ENCODE data around the gene CTNNA1.

Gene CTNNA1

DNA sequence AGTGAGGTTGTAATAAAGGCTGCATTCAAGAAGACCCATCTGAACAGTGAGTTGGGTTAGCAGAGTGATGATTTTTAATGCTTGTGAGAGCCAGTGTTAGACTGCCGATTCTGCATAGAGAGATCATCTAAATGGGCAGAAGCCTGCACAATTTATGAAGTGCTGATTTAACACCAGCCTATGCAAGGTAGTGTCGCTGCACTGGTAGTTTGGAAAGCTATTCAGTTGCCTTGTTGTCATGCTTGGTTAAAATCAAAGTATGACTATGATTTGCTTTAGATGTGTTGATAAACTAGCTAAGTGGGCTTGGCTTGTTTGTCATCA is 122.3 kb downstream of the CTNNA1 start:
- Histone ChIP-seq H3K9me3 (ENCODE audit: control insufficient read depth in 2 of 2, low read length in 2 of 2) (no peaks in the 10 kb centered on the region), H3K27ac (ENCODE audit: low read length) (no peak overlapping the region), H3K36me3 (ENCODE audit: control insufficient read depth in 2 of 2, insufficient read depth in 2 of 2, low read length in 2 of 2) (no peaks in the 10 kb centered on the region), H3K9ac (ENCODE audit: low read length in 2 of 2) (peak overlapping the region in 1 of 2 donors; percentile 29), H3K27me3 (ENCODE audit: control insufficient read depth in 1 of 2, insufficient read depth in 2 of 2, low read length in 2 of 2) (no peaks in the 10 kb centered on the region), H3K4me3 (ENCODE audit: low read length in 2 of 2) (peak overlapping the region; percentile 54 to 57), H3K4me1 (ENCODE audit: control insufficient read depth, insufficient read depth, low read length) (peaks cover 7% of the 10 kb centered on the region)

GRCh38 chr5:138875946-138876345 is 122.7 kb downstream of the CTNNA1 start:
- Histone ChIP-seq H3K9ac (ENCODE audit: low read length in 2 of 2) (no peak overlapping the region), H3K27me3 (ENCODE audit: control insufficient read depth in 1 of 2, insufficient read depth in 2 of 2, low read length in 2 of 2) (no peaks in the 10 kb centered on the region), H3K27ac (ENCODE audit: low read length) (no peak overlapping the region), H3K4me1 (ENCODE audit: control insufficient read depth, insufficient read depth, low read length) (peaks cover 7% of the 10 kb centered on the region), H3K36me3 (ENCODE audit: control insufficient read depth in 2 of 2, insufficient read depth in 2 of 2, low read length in 2 of 2) (no peaks in the 10 kb centered on the region), H3K4me3 (ENCODE audit: low read length in 2 of 2) (no peak overlapping the region), H3K9me3 (ENCODE audit: control insufficient read depth in 2 of 2, low read length in 2 of 2) (no peaks in the 10 kb centered on the region)

DNA sequence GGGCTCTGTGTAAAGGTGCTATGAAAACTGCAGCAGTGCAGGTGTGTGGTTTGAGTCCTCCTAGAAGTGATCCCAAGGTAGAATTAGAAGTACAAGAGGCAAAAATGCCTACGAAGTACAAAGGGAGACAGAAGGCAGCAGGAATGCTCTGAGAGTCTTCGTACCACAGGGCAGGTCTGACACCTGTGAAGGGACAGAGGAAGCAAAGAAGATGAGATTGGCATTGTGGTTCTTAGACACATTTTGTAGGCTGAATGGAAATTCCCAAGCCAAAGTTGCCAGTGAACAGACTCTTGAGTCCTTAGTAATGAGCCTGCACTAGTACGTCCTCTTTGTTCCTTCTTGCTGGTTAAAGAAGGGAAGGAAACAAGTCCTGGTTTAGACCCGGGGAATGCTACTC is 123.6 kb downstream of the CTNNA1 start:
- Histone ChIP-seq H3K27me3 (ENCODE audit: control insufficient read depth in 1 of 2, insufficient read depth in 2 of 2, low read length in 2 of 2) (no peaks in the 10 kb centered on the region), H3K9ac (ENCODE audit: low read length in 2 of 2) (no peak overlapping the region), H3K36me3 (ENCODE audit: control insufficient read depth in 2 of 2, insufficient read depth in 2 of 2, low read length in 2 of 2) (no peaks in the 10 kb centered on the region), H3K27ac (ENCODE audit: low read length) (no peak overlapping the region), H3K4me3 (ENCODE audit: low read length in 2 of 2) (no peak overlapping the region), H3K4me1 (ENCODE audit: control insufficient read depth, insufficient read depth, low read length) (peaks cover 4% of the 10 kb centered on the region), H3K9me3 (ENCODE audit: control insufficient read depth in 2 of 2, low read length in 2 of 2) (no peaks in the 10 kb centered on the region)

GRCh38 chr5:138878437-138879235 is 125.4 kb downstream of the CTNNA1 start:
- H3K4me3 ChIP-seq (ENCODE audit: low read length in 2 of 2) = no peak overlapping the region
- H3K27ac ChIP-seq (ENCODE audit: low read length) = no peak overlapping the region
- no peaks in the 10 kb centered on the region for H3K9me3 ChIP-seq (ENCODE audit: control insufficient read depth in 2 of 2, low read length in 2 of 2)
- H3K9ac ChIP-seq (ENCODE audit: low read length in 2 of 2) = no peak overlapping the region
- H3K4me1 ChIP-seq (ENCODE audit: control insufficient read depth, insufficient read depth, low read length) = peaks cover 4% of the 10 kb centered on the region
- no peaks in the 10 kb centered on the region for H3K36me3 ChIP-seq (ENCODE audit: control insufficient read depth in 2 of 2, insufficient read depth in 2 of 2, low read length in 2 of 2)
- H3K27me3 ChIP-seq (ENCODE audit: control insufficient read depth in 1 of 2, insufficient read depth in 2 of 2, low read length in 2 of 2) = no peaks in the 10 kb centered on the region

DNA sequence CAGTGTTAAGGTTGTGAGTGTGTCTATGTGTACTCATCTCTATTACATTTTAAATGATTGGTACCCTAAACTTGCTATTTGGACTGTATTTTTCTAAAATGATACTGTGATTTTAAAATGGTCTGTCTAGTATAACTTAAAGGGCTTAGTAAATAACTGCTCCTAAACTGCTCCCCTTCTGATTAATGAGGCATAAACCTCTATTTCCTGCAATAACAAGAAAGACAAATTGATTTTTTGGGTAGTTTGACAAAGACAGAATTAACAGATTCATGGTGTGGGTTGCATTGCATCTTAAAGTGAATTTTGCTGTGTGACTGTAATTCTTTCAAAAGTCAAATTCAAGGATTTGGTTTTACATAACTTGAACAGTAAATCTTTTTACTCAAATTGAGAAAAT is 130.0 kb downstream of the CTNNA1 start:
- H3K4me3 ChIP-seq (ENCODE audit: low read length in 2 of 2) = no peak overlapping the region
- H3K27me3 ChIP-seq (ENCODE audit: control insufficient read depth in 1 of 2, insufficient read depth in 2 of 2, low read length in 2 of 2) = no peaks in the 10 kb centered on the region
- H3K9ac ChIP-seq (ENCODE audit: low read length in 2 of 2) = no peak overlapping the region
- no peaks in the 10 kb centered on the region for H3K4me1 ChIP-seq (ENCODE audit: control insufficient read depth, insufficient read depth, low read length)
- H3K36me3 ChIP-seq (ENCODE audit: control insufficient read depth in 2 of 2, insufficient read depth in 2 of 2, low read length in 2 of 2) = peaks cover 10 to 11% of the 10 kb centered on the region in 2 donors
- no peaks in the 10 kb centered on the region for H3K9me3 ChIP-seq (ENCODE audit: control insufficient read depth in 2 of 2, low read length in 2 of 2)
- no peak overlapping the region for H3K27ac ChIP-seq (ENCODE audit: low read length)

- Histone ChIP-seq H3K36me3 (ENCODE audit: control insufficient read depth in 2 of 2, insufficient read depth in 2 of 2, low read length in 2 of 2) (peaks cover 13 to 15% of the 10 kb centered on the region in 2 donors), H3K9me3 (ENCODE audit: control insufficient read depth in 2 of 2, low read length in 2 of 2) (no peaks in the 10 kb centered on the region), H3K27me3 (ENCODE audit: control insufficient read depth in 1 of 2, insufficient read depth in 2 of 2, low read length in 2 of 2) (no peaks in the 10 kb centered on the region), H3K4me3 (ENCODE audit: low read length in 2 of 2) (no peak overlapping the region), H3K4me1 (ENCODE audit: control insufficient read depth, insufficient read depth, low read length) (no peaks in the 10 kb centered on the region), H3K9ac (ENCODE audit: low read length in 2 of 2) (no peak overlapping the region), H3K27ac (ENCODE audit: low read length) (no peak overlapping the region)
Measured at GRCh38 chr5:138884094-138884493, 130.9 kb downstream of the CTNNA1 start.

- H3K9ac ChIP-seq (ENCODE audit: low read length in 2 of 2) = no peak overlapping the region
- H3K27ac ChIP-seq (ENCODE audit: low read length) = no peak overlapping the region
- H3K4me1 ChIP-seq (ENCODE audit: control insufficient read depth, insufficient read depth, low read length) = no peaks in the 10 kb centered on the region
- peaks cover 15 to 18% of the 10 kb centered on the region in 2 donors for H3K36me3 ChIP-seq (ENCODE audit: control insufficient read depth in 2 of 2, insufficient read depth in 2 of 2, low read length in 2 of 2)
- H3K9me3 ChIP-seq (ENCODE audit: control insufficient read depth in 2 of 2, low read length in 2 of 2) = no peaks in the 10 kb centered on the region
- no peaks in the 10 kb centered on the region for H3K27me3 ChIP-seq (ENCODE audit: control insufficient read depth in 1 of 2, insufficient read depth in 2 of 2, low read length in 2 of 2)
- no peak overlapping the region for H3K4me3 ChIP-seq (ENCODE audit: low read length in 2 of 2)
Measured at GRCh38 chr5:138884554-138884953, 131.3 kb downstream of the CTNNA1 start.

DNA sequence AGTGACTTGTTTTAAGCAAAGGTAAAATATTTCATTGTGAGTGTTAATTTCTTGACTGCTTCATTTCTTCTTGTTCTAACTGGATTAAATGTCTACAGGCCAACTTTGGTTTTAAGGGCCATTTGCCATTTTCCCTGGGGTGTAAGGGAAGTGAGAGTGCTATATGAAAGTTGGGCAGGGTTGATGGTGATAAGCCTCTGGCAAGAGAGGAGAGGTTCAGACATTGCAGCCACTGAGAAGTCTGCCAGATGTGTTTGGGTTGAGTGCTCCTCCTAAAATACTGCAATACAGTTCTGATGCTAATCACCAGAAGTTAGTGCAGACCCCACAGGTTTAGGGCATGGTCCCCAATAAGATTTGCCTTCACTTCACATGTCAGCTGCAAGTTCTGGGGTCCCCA is 136.8 kb downstream of the CTNNA1 start:
- Histone ChIP-seq H3K4me1 (ENCODE audit: control insufficient read depth, insufficient read depth, low read length) (no peaks in the 10 kb centered on the region), H3K27ac (ENCODE audit: low read length) (no peak overlapping the region), H3K27me3 (ENCODE audit: control insufficient read depth in 1 of 2, insufficient read depth in 2 of 2, low read length in 2 of 2) (no peaks in the 10 kb centered on the region), H3K9ac (ENCODE audit: low read length in 2 of 2) (no peak overlapping the region), H3K4me3 (ENCODE audit: low read length in 2 of 2) (no peak overlapping the region), H3K36me3 (ENCODE audit: control insufficient read depth in 2 of 2, insufficient read depth in 2 of 2, low read length in 2 of 2) (peaks cover 28 to 40% of the 10 kb centered on the region in 2 donors), H3K9me3 (ENCODE audit: control insufficient read depth in 2 of 2, low read length in 2 of 2) (peaks cover 0 to 4% of the 10 kb centered on the region in 2 donors)

DNA sequence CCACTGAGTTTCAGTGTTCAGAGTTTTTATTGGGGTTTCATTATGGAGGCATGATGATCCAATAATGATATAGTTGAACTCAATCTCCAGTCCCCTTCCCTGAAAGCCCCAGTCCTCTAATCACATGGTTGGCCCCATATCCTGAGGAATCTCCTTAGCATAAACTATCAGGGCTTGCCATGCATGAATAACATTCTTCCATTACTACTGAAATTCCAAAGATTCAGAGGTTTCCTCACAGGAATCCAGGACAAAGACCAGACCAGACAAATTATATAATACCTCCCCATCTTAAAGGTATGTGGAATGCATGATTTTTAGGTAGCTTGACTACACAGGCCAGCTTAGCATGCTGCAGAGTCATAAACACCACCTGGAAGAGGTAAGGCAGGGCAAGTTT is 137.4 kb downstream of the CTNNA1 start:
- Histone ChIP-seq H3K4me3 (ENCODE audit: low read length in 2 of 2) (no peak overlapping the region), H3K4me1 (ENCODE audit: control insufficient read depth, insufficient read depth, low read length) (no peaks in the 10 kb centered on the region), H3K9me3 (ENCODE audit: control insufficient read depth in 2 of 2, low read length in 2 of 2) (peaks cover 0 to 4% of the 10 kb centered on the region in 2 donors), H3K27me3 (ENCODE audit: control insufficient read depth in 1 of 2, insufficient read depth in 2 of 2, low read length in 2 of 2) (no peaks in the 10 kb centered on the region), H3K36me3 (ENCODE audit: control insufficient read depth in 2 of 2, insufficient read depth in 2 of 2, low read length in 2 of 2) (peaks cover 28 to 40% of the 10 kb centered on the region in 2 donors), H3K9ac (ENCODE audit: low read length in 2 of 2) (no peak overlapping the region), H3K27ac (ENCODE audit: low read length) (no peak overlapping the region)

GRCh38 chr5:138895918-138896317 is 142.7 kb downstream of the CTNNA1 start:
- H3K9me3 ChIP-seq (ENCODE audit: control insufficient read depth in 2 of 2, low read length in 2 of 2) = no peaks in the 10 kb centered on the region
- H3K4me3 ChIP-seq (ENCODE audit: low read length in 2 of 2) = no peak overlapping the region
- H3K27ac ChIP-seq (ENCODE audit: low read length) = no peak overlapping the region
- peaks cover 2 to 8% of the 10 kb centered on the region in 2 donors for H3K36me3 ChIP-seq (ENCODE audit: control insufficient read depth in 2 of 2, insufficient read depth in 2 of 2, low read length in 2 of 2)
- no peaks in the 10 kb centered on the region for H3K4me1 ChIP-seq (ENCODE audit: control insufficient read depth, insufficient read depth, low read length)
- no peak overlapping the region for H3K9ac ChIP-seq (ENCODE audit: low read length in 2 of 2)
- H3K27me3 ChIP-seq (ENCODE audit: control insufficient read depth in 1 of 2, insufficient read depth in 2 of 2, low read length in 2 of 2) = no peaks in the 10 kb centered on the region

- Histone ChIP-seq H3K27ac (ENCODE audit: low read length) (no peak overlapping the region), H3K27me3 (ENCODE audit: control insufficient read depth in 1 of 2, insufficient read depth in 2 of 2, low read length in 2 of 2) (no peaks in the 10 kb centered on the region), H3K9me3 (ENCODE audit: control insufficient read depth in 2 of 2, low read length in 2 of 2) (no peaks in the 10 kb centered on the region), H3K36me3 (ENCODE audit: control insufficient read depth in 2 of 2, insufficient read depth in 2 of 2, low read length in 2 of 2) (peaks cover 0 to 4% of the 10 kb centered on the region in 2 donors), H3K4me3 (ENCODE audit: low read length in 2 of 2) (no peak overlapping the region), H3K9ac (ENCODE audit: low read length in 2 of 2) (no peak overlapping the region), H3K4me1 (ENCODE audit: control insufficient read depth, insufficient read depth, low read length) (no peaks in the 10 kb centered on the region)
Measured at GRCh38 chr5:138898299-138898698, 145.1 kb downstream of the CTNNA1 start.

Measured in stomach smooth muscle (tissue), 2 donors.